22Rv1 (cell line): ENCODE measurements around the gene TMPRSS15.

Experiments
- ZFX ChIP-seq: fragments of 450-650 bp; IDR thresholded peaks from 2 replicates; pipeline ENCODE4 v1.6.1; 2017; ENCODE audit warnings: antibody characterized with exemption, borderline replicate concordance
- TF ChIP-seq, protein P1 (sequence below): fragments of 450-650 bp; IDR thresholded peaks from 2 replicates; pipeline ENCODE4 v1.5.1; 2017; ENCODE audit warnings: mild to moderate bottlenecking

DNA sequence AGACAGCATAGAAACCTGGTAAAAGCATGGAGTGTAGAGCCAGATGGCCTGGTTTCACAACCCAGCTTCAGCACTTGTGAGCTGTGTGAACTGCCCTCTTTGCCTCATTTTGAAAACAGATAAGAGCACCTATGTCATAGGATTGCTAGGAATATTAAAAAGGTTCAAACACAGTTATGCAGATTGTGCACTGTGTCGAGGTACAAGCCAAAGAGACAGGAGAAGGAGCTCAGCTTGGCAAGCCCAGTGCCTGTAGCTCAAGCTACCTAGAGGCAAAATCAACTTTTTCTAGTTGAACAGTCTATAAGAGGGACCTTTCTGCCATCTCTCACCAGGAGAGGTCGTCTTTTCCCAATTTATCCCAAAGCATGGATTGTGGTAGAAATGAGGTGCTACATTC lies 153.9 kb downstream of the TMPRSS15 start:
- TF ChIP-seq, protein P1, sequence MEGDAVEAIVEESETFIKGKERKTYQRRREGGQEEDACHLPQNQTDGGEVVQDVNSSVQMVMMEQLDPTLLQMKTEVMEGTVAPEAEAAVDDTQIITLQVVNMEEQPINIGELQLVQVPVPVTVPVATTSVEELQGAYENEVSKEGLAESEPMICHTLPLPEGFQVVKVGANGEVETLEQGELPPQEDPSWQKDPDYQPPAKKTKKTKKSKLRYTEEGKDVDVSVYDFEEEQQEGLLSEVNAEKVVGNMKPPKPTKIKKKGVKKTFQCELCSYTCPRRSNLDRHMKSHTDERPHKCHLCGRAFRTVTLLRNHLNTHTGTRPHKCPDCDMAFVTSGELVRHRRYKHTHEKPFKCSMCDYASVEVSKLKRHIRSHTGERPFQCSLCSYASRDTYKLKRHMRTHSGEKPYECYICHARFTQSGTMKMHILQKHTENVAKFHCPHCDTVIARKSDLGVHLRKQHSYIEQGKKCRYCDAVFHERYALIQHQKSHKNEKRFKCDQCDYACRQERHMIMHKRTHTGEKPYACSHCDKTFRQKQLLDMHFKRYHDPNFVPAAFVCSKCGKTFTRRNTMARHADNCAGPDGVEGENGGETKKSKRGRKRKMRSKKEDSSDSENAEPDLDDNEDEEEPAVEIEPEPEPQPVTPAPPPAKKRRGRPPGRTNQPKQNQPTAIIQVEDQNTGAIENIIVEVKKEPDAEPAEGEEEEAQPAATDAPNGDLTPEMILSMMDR, result peak; percentile 42
- TF ChIP-seq ZFX, result no peak
